ENCODE results near the gene CTAG2.

- TF ChIP-seq YY1 (IDR thresholded peaks at IDR 0.05; ENCODE audit: insufficient read depth, insufficient read length) (no peak), SUZ12 (IDR thresholded peaks at IDR 0.05; ENCODE audit: extremely low read depth, insufficient read depth, insufficient read length) (no peak), ZNF274 (IDR thresholded peaks at IDR 0.05; ENCODE audit: low read depth, low read length) (no peak)
These were observed 3.9 kb upstream of the CTAG2 start for GRCh38 chrX:154657226-154657805.
